GM12878 (cell line): ENCODE data around the gene RTF1. TPM values are rescaled to one million over a fixed set of nuclear protein-coding genes. Genes with fewer than 3 reads are reported as not detected.

Experiments
- NBN ChIP-seq: fragments of 450-650 bp; IDR thresholded peaks from 2 replicates; pipeline ENCODE4 v1.6.1; 2016
- POLR2A ChIP-seq: IDR thresholded peaks from 2 replicates; pipeline ENCODE4 v1.6.1; 2011; ENCODE audit warnings: low read depth, mild to moderate bottlenecking, low read length
- ZNF274 ChIP-seq: IDR thresholded peaks from one replicate; pipeline ENCODE4 v1.8.0; 2011; ENCODE audit not compliant: insufficient read length, insufficient read depth
- ZNF687 ChIP-seq: fragments of 450-650 bp; IDR thresholded peaks from 2 replicates; pipeline ENCODE4 v1.6.1; 2017; ENCODE audit warnings: mild to moderate bottlenecking, moderate library complexity
- polyA plus RNA-seq, 11 experiments: library from polyadenylated mRNA; depleted of rRNA in 4 of 11; unstranded in 6 of 11; stranded (reverse) in 5 of 11; fragments of >200 nt; fragmentation: Nextera tagmentation in 4 of 11; fragmentation: Illumina TruSeq in 1 of 11; extraction: Ambion mirVana in 4 of 11; extraction: Trizol in 1 of 11; gene quantifications; 1 replicate in 1 of 11; 2 replicates in 10 of 11; pipeline versions ENCODE4 v1.2.1 to v1.2.3, GENCODE V29; 2011 to 2016; ENCODE audit warnings: inconsistent platforms in 2 of 11, missing spikeins in 2 of 11, low read depth in 1 of 11
- small RNA-seq: library from RNA; depleted of rRNA; stranded (forward); fragments of <200 nt; gene quantifications from one replicate; pipeline ENCODE3, GENCODE V24; 2014
- total RNA-seq, 4 experiments: library from RNA; depleted of rRNA in 3 of 4; stranded (reverse); fragments of >200 nt in 3 of 4; fragmentation: Illumina TruSeq in 1 of 4; extraction: Trizol in 1 of 4; gene quantifications; 2 replicates each; pipeline versions ENCODE4 v1.2.1 to v1.2.3, GENCODE V29; 2013 to 2021

The RTF1 gene
- total and polyA plus RNA-seq, 10 of the 15 experiments (the other 5 are each of a cell fraction or from before 2014, with no cell fraction given): 7.2 to 67.9 (median 32.3) TPM

- TF ChIP-seq ZNF687: no peak
- no peak for TF ChIP-seq POLR2A
- TF ChIP-seq ZNF274: no peak
- TF ChIP-seq NBN: no peak
Observed at GRCh38 chr15:41530363-41530956, 113.6 kb downstream of the RTF1 start (continued).

Small RNA genes within 50 kb of the gene (small RNA-seq; reads per million reads assigned to genes)
- gene RNU6-1169P: not detected

Other genes with a start within 250 kb of the RTF1 start
Only the 7 nearest of the 10 such genes appear.
- gene OIP5, start 84.5 kb upstream of the RTF1 start, total RNA-seq (2014; rRNA removed): 26.8 and 28.7 TPM in 2 replicates
- gene OIP5, start 84.5 kb upstream of the RTF1 start, total RNA-seq (2014; rRNA removed; fragmentation: Illumina TruSeq; extraction: Trizol): 15.5 and 17.3 TPM in 2 replicates
- gene OIP5, start 84.5 kb upstream of the RTF1 start, total RNA-seq (2021): 19.0 and 19.6 TPM in 2 replicates
- gene OIP5, start 84.5 kb upstream of the RTF1 start, polyA plus RNA-seq (2011; rRNA removed): 28.6 and 39.4 TPM in 2 replicates
- gene OIP5, start 84.5 kb upstream of the RTF1 start, polyA plus RNA-seq (2014; fragmentation: Illumina TruSeq; extraction: Trizol): 8.3 and 9.8 TPM in 2 replicates
- 10 to 100 TPM in 1 of 2 experiments, 1 to 10 TPM in 1; 4.8 to 13.0 TPM for gene OIP5, start 84.5 kb upstream of the RTF1 start, polyA plus RNA-seq (2014; fragmentation: Nextera tagmentation; extraction: Ambion mirVana)
- 18.7 and 24.5 TPM in 2 replicates for gene OIP5, start 84.5 kb upstream of the RTF1 start, polyA plus RNA-seq (2014; rRNA removed)
- 10 to 100 TPM; 61.4 TPM for gene OIP5, start 84.5 kb upstream of the RTF1 start, polyA plus RNA-seq (2016; fragmentation: Nextera tagmentation; extraction: Ambion mirVana)
- gene NUSAP1, start 84.2 kb upstream of the RTF1 start, total RNA-seq (2014; rRNA removed): 158 and 182 TPM in 2 replicates
- gene NUSAP1, start 84.2 kb upstream of the RTF1 start, total RNA-seq (2014; rRNA removed; fragmentation: Illumina TruSeq; extraction: Trizol): 291 and 299 TPM in 2 replicates
- gene NUSAP1, start 84.2 kb upstream of the RTF1 start, total RNA-seq (2021): 172 and 174 TPM in 2 replicates
- 227 and 284 TPM in 2 replicates for gene NUSAP1, start 84.2 kb upstream of the RTF1 start, polyA plus RNA-seq (2011; rRNA removed)
- gene NUSAP1, start 84.2 kb upstream of the RTF1 start, polyA plus RNA-seq (2014; fragmentation: Illumina TruSeq; extraction: Trizol): 269 and 367 TPM in 2 replicates
- gene NUSAP1, start 84.2 kb upstream of the RTF1 start, polyA plus RNA-seq (2014; fragmentation: Nextera tagmentation; extraction: Ambion mirVana): 100 to 1,000 TPM; 228 to 231 TPM
- gene NUSAP1, start 84.2 kb upstream of the RTF1 start, polyA plus RNA-seq (2014; rRNA removed): 208 and 252 TPM in 2 replicates
- 100 to 1,000 TPM; 310 to 315 TPM for gene NUSAP1, start 84.2 kb upstream of the RTF1 start, polyA plus RNA-seq (2016; fragmentation: Nextera tagmentation; extraction: Ambion mirVana)
- gene NDUFAF1, start 14.6 kb upstream of the RTF1 start, total RNA-seq (2014; rRNA removed): 16.7 and 18.9 TPM in 2 replicates
- gene NDUFAF1, start 14.6 kb upstream of the RTF1 start, total RNA-seq (2014; rRNA removed; fragmentation: Illumina TruSeq; extraction: Trizol): 20.8 and 22.6 TPM in 2 replicates
- 16.6 and 17.3 TPM in 2 replicates for gene NDUFAF1, start 14.6 kb upstream of the RTF1 start, total RNA-seq (2021)
- gene NDUFAF1, start 14.6 kb upstream of the RTF1 start, polyA plus RNA-seq (2011; rRNA removed): 19.4 and 27.9 TPM in 2 replicates
- gene NDUFAF1, start 14.6 kb upstream of the RTF1 start, polyA plus RNA-seq (2014; fragmentation: Illumina TruSeq; extraction: Trizol): 23.5 and 33.9 TPM in 2 replicates
- 10 to 100 TPM; 46.4 to 47.2 TPM for gene NDUFAF1, start 14.6 kb upstream of the RTF1 start, polyA plus RNA-seq (2014; fragmentation: Nextera tagmentation; extraction: Ambion mirVana)
- gene NDUFAF1, start 14.6 kb upstream of the RTF1 start, polyA plus RNA-seq (2014; rRNA removed): 17.1 and 19.2 TPM in 2 replicates
- gene NDUFAF1, start 14.6 kb upstream of the RTF1 start, polyA plus RNA-seq (2016; fragmentation: Nextera tagmentation; extraction: Ambion mirVana): 10 to 100 TPM; 37.8 to 38.8 TPM
- gene ITPKA, start 76.8 kb downstream of the RTF1 start, total RNA-seq (2014; rRNA removed): 0.54 and 0.90 TPM in 2 replicates
- gene ITPKA, start 76.8 kb downstream of the RTF1 start, total RNA-seq (2014; rRNA removed; fragmentation: Illumina TruSeq; extraction: Trizol): 0.27 and 0.32 TPM in 2 replicates
- 0.64 and 0.67 TPM in 2 replicates for gene ITPKA, start 76.8 kb downstream of the RTF1 start, total RNA-seq (2021)
- gene ITPKA, start 76.8 kb downstream of the RTF1 start, polyA plus RNA-seq (2011; rRNA removed): 0.48 and 1.5 TPM in 2 replicates
- 0.04 TPM in 1 of 2 replicates, not detected in the other for gene ITPKA, start 76.8 kb downstream of the RTF1 start, polyA plus RNA-seq (2014; fragmentation: Illumina TruSeq; extraction: Trizol)
- gene ITPKA, start 76.8 kb downstream of the RTF1 start, polyA plus RNA-seq (2014; fragmentation: Nextera tagmentation; extraction: Ambion mirVana): under 1 TPM in 1 of 2 experiments, not detected in 1; 0.07 TPM
- 0.73 and 0.91 TPM in 2 replicates for gene ITPKA, start 76.8 kb downstream of the RTF1 start, polyA plus RNA-seq (2014; rRNA removed)
- under 1 TPM; 0.12 to 0.49 TPM for gene ITPKA, start 76.8 kb downstream of the RTF1 start, polyA plus RNA-seq (2016; fragmentation: Nextera tagmentation; extraction: Ambion mirVana)
- gene LTK, start 96.7 kb downstream of the RTF1 start, total RNA-seq (2014; rRNA removed): 0.33 and 0.45 TPM in 2 replicates
- gene LTK, start 96.7 kb downstream of the RTF1 start, total RNA-seq (2014; rRNA removed; fragmentation: Illumina TruSeq; extraction: Trizol): 0.13 and 0.14 TPM in 2 replicates
- 0.61 and 0.80 TPM in 2 replicates for gene LTK, start 96.7 kb downstream of the RTF1 start, total RNA-seq (2021)
- 0.09 and 0.18 TPM in 2 replicates for gene LTK, start 96.7 kb downstream of the RTF1 start, polyA plus RNA-seq (2011; rRNA removed)
- gene LTK, start 96.7 kb downstream of the RTF1 start, polyA plus RNA-seq (2014; fragmentation: Illumina TruSeq; extraction: Trizol): 0.22 TPM in 1 of 2 replicates, not detected in the other
- under 1 TPM in 1 of 2 experiments, not detected in 1; 0.07 TPM for gene LTK, start 96.7 kb downstream of the RTF1 start, polyA plus RNA-seq (2014; fragmentation: Nextera tagmentation; extraction: Ambion mirVana)
- gene LTK, start 96.7 kb downstream of the RTF1 start, polyA plus RNA-seq (2014; rRNA removed): 0.33 and 0.54 TPM in 2 replicates
- gene LTK, start 96.7 kb downstream of the RTF1 start, polyA plus RNA-seq (2016; fragmentation: Nextera tagmentation; extraction: Ambion mirVana): under 1 TPM; 0.11 to 0.20 TPM
- 14.3 and 16.5 TPM in 2 replicates for gene RPAP1, start 127.2 kb downstream of the RTF1 start, total RNA-seq (2014; rRNA removed)
- 6.7 and 7.0 TPM in 2 replicates for gene RPAP1, start 127.2 kb downstream of the RTF1 start, total RNA-seq (2014; rRNA removed; fragmentation: Illumina TruSeq; extraction: Trizol)
- gene RPAP1, start 127.2 kb downstream of the RTF1 start, total RNA-seq (2021): 39.9 and 50.6 TPM in 2 replicates
- gene RPAP1, start 127.2 kb downstream of the RTF1 start, polyA plus RNA-seq (2011; rRNA removed): 3.7 and 7.4 TPM in 2 replicates
- gene RPAP1, start 127.2 kb downstream of the RTF1 start, polyA plus RNA-seq (2014; fragmentation: Illumina TruSeq; extraction: Trizol): 6.9 and 11.3 TPM in 2 replicates
- 1 to 10 TPM; 6.0 to 7.7 TPM for gene RPAP1, start 127.2 kb downstream of the RTF1 start, polyA plus RNA-seq (2014; fragmentation: Nextera tagmentation; extraction: Ambion mirVana)
- gene RPAP1, start 127.2 kb downstream of the RTF1 start, polyA plus RNA-seq (2014; rRNA removed): 13.5 and 20.1 TPM in 2 replicates
- 10 to 100 TPM; 27.5 to 28.1 TPM for gene RPAP1, start 127.2 kb downstream of the RTF1 start, polyA plus RNA-seq (2016; fragmentation: Nextera tagmentation; extraction: Ambion mirVana)
- gene TYRO3, start 142.1 kb downstream of the RTF1 start, total RNA-seq (2014; rRNA removed): 0.06 and 0.54 TPM in 2 replicates
- gene TYRO3, start 142.1 kb downstream of the RTF1 start, total RNA-seq (2014; rRNA removed; fragmentation: Illumina TruSeq; extraction: Trizol): 0.09 TPM in 1 of 2 replicates, not detected in the other
- 0.28 and 0.64 TPM in 2 replicates for gene TYRO3, start 142.1 kb downstream of the RTF1 start, total RNA-seq (2021)
- 0.08 TPM in 1 of 2 replicates, not detected in the other for gene TYRO3, start 142.1 kb downstream of the RTF1 start, polyA plus RNA-seq (2011; rRNA removed)
- gene TYRO3, start 142.1 kb downstream of the RTF1 start, polyA plus RNA-seq (2014; fragmentation: Illumina TruSeq; extraction: Trizol): 0.16 and 0.19 TPM in 2 replicates
- not detected for gene TYRO3, start 142.1 kb downstream of the RTF1 start, polyA plus RNA-seq (2014; fragmentation: Nextera tagmentation; extraction: Ambion mirVana)
- gene TYRO3, start 142.1 kb downstream of the RTF1 start, polyA plus RNA-seq (2014; rRNA removed): 0.28 TPM in 1 of 2 replicates, not detected in the other
- gene TYRO3, start 142.1 kb downstream of the RTF1 start, polyA plus RNA-seq (2016; fragmentation: Nextera tagmentation; extraction: Ambion mirVana): under 1 TPM in 1 of 2 experiments, not detected in 1; 0.16 TPM